H1 (cell line): ENCODE results near the gene TAT. TPM values are rescaled to one million over a fixed set of nuclear protein-coding genes. Genes with fewer than 3 reads are reported as not detected.

ENCODE experiments used
- CTCF ChIA-PET: fragments of 300-600 bp; sonication (Branson Sonifier 250); formaldehyde crosslinking; loops from one replicate; lab custom pipeline; 2021; ENCODE audit not compliant: partially characterized antibody; lab: Charles Lee
- POLR2A ChIA-PET: fragments of 300-600 bp; sonication (Branson Sonifier 250); formaldehyde crosslinking; loops from one replicate; lab custom pipeline; 2021; ENCODE audit warnings: inconsistent platforms; ENCODE audit not compliant: partially characterized antibody; lab: Charles Lee
- DNase-seq, 2 experiments: peaks; one replicate each; pipeline versions ENCODE4 v3.0.0 to v3.0.0-alpha.2; 2010 to 2022; ENCODE audit warnings: low spot score in 2 of 2, low read depth in 1 of 2, mixed read lengths in 1 of 2
- FAIRE-seq: peaks from 2 replicates; lab custom pipeline; 2011; peaks lifted over from hg19 to GRCh38; lab: Jason Lieb, UNC
- H2AFZ ChIP-seq: 2 replicates; pipeline ENCODE4 v1.8.1; 2012; ENCODE audit warnings: low read length, inconsistent platforms
- H2AK5ac ChIP-seq: 2 replicates; pipeline ENCODE4 v1.6.1; 2013; ENCODE audit warnings: low read depth, low read length
- H2BK120ac ChIP-seq: replicated peaks from 2 replicates; pipeline ENCODE3; 2013; ENCODE audit warnings: low read depth, low read length, inconsistent platforms
- H2BK12ac ChIP-seq: 2 replicates; pipeline ENCODE4 v1.6.1; 2013; ENCODE audit warnings: low read depth, low read length
- H2BK15ac ChIP-seq: 2 replicates; pipeline ENCODE4 v1.6.1; 2013; ENCODE audit warnings: low read length
- H2BK20ac ChIP-seq: 2 replicates; pipeline ENCODE4 v1.6.1; 2013; ENCODE audit warnings: low read length
- H2BK5ac ChIP-seq: 2 replicates; pipeline ENCODE4 v1.6.1; 2013; ENCODE audit warnings: low read depth, low read length
- H3K14ac ChIP-seq: 2 replicates; pipeline ENCODE4 v1.6.1; 2013; ENCODE audit warnings: inconsistent platforms; ENCODE audit not compliant: insufficient read length
- H3K18ac ChIP-seq: 2 replicates; pipeline ENCODE4 v1.6.1; 2013; ENCODE audit warnings: low read length; ENCODE audit errors: extremely low read depth
- H3K23ac ChIP-seq: 2 replicates; pipeline ENCODE4 v1.6.1; 2013; ENCODE audit warnings: inconsistent platforms; ENCODE audit not compliant: insufficient read length
- H3K23me2 ChIP-seq: 2 replicates; pipeline ENCODE4 v1.6.1; 2013; ENCODE audit warnings: low read depth, low read length
- H3K27ac ChIP-seq: 2 replicates; pipeline ENCODE4 v1.6.1; 2011; ENCODE audit warnings: low read depth, low read length, inconsistent platforms
- H3K27me3 ChIP-seq, 4 experiments: replicated peaks in 1 of 4; 1 replicate in 1 of 4; 2 replicates in 3 of 4; pipeline versions ENCODE4 v1.6.1 to v1.8.1; 2011 to 2013; ENCODE audit warnings: low read length in 3 of 4, mild to moderate bottlenecking in 3 of 4, inconsistent platforms in 2 of 4, mixed read lengths in 2 of 4, moderate library complexity in 1 of 4; ENCODE audit not compliant: control insufficient read depth in 3 of 4, insufficient read depth in 3 of 4; ENCODE audit errors: extremely low read depth in 1 of 4
- H3K36me3 ChIP-seq, 4 experiments: 2 replicates each; pipeline versions ENCODE4 v1.6.1 to v1.8.1; 2011 to 2013; ENCODE audit warnings: mild to moderate bottlenecking in 4 of 4, low read length in 3 of 4, moderate library complexity in 2 of 4, control low read depth in 1 of 4, inconsistent platforms in 1 of 4; ENCODE audit not compliant: insufficient read depth in 4 of 4, control insufficient read depth in 2 of 4
- H3K4ac ChIP-seq: replicated peaks from 2 replicates; pipeline ENCODE3; 2013; ENCODE audit warnings: low read length, low read depth, mixed read lengths, inconsistent platforms; ENCODE audit not compliant: insufficient read length
- H3K4me1 ChIP-seq, 4 experiments: replicated peaks in 1 of 4; 1 replicate in 1 of 4; 2 replicates in 3 of 4; pipeline versions ENCODE4 v1.6.1 to v1.8.1; 2011 to 2013; ENCODE audit warnings: low read length in 3 of 4, inconsistent platforms in 2 of 4, mixed read lengths in 1 of 4; ENCODE audit not compliant: insufficient read depth in 4 of 4, control insufficient read depth in 3 of 4
- H3K4me2 ChIP-seq, 2 experiments: 2 replicates each; pipeline versions ENCODE4 v1.6.1 to v1.8.1; 2011 to 2013; ENCODE audit warnings: low read depth in 2 of 2, low read length in 2 of 2, control low read depth in 1 of 2, inconsistent platforms in 1 of 2, mild to moderate bottlenecking in 1 of 2; ENCODE audit not compliant: insufficient read depth in 1 of 2
- H3K4me3 ChIP-seq, 4 experiments: fragments of 200-600, 300-600 bp in 1 of 4; sonication (generic), shearing (Covaris generic), sonication (Bioruptor Twin) in 1 of 4; 2 replicates each; pipeline versions ENCODE4 v1.5.1 to v1.8.1; 2011 to 2016; ENCODE audit warnings: low read length in 4 of 4, low read depth in 3 of 4, control low read depth in 2 of 4, inconsistent platforms in 2 of 4, mild to moderate bottlenecking in 2 of 4, mixed read lengths in 1 of 4, moderate library complexity in 1 of 4; ENCODE audit not compliant: insufficient read depth in 2 of 4; ENCODE audit errors: extremely low read depth in 1 of 4
- H3K56ac ChIP-seq: replicated peaks from 2 replicates; pipeline ENCODE3; 2013; ENCODE audit warnings: low read depth, mild to moderate bottlenecking, mixed read lengths, low read length, inconsistent platforms; ENCODE audit not compliant: insufficient read length
- H3K79me1 ChIP-seq: 2 replicates; pipeline ENCODE4 v1.6.1; 2013; ENCODE audit warnings: low read depth, low read length, control low read depth
- H3K79me2 ChIP-seq, 2 experiments: 2 replicates each; pipeline versions ENCODE4 v1.6.1 to v1.8.1; 2012 to 2013; ENCODE audit warnings: low read length in 2 of 2, mild to moderate bottlenecking in 2 of 2, inconsistent platforms in 1 of 2; ENCODE audit not compliant: insufficient read depth in 2 of 2, control insufficient read depth in 1 of 2
- H3K9ac ChIP-seq, 4 experiments: replicated peaks in 1 of 4; 1 replicate in 1 of 4; 2 replicates in 3 of 4; pipeline versions ENCODE4 v1.6.1 to v1.8.1; 2011 to 2013; ENCODE audit warnings: low read depth in 3 of 4, low read length in 3 of 4, control low read depth in 2 of 4, mild to moderate bottlenecking in 2 of 4, moderate library complexity in 2 of 4, inconsistent platforms in 1 of 4; ENCODE audit errors: extremely low read depth in 1 of 4
- H3K9me3 ChIP-seq, 2 experiments: 2 replicates each; pipeline versions ENCODE4 v1.6.1 to v1.8.1; 2012 to 2013; ENCODE audit warnings: mild to moderate bottlenecking in 2 of 2, moderate library complexity in 2 of 2, control low read depth in 1 of 2, inconsistent platforms in 1 of 2, low read depth in 1 of 2, low read length in 1 of 2, mixed read lengths in 1 of 2; ENCODE audit not compliant: insufficient read depth in 2 of 2
- H4K20me1 ChIP-seq, 2 experiments: replicated peaks in 1 of 2; 2 replicates each; pipeline versions ENCODE3 to v1.8.1; 2011 to 2013; ENCODE audit warnings: inconsistent platforms in 2 of 2, low read length in 2 of 2, mild to moderate bottlenecking in 1 of 2; ENCODE audit not compliant: insufficient read depth in 2 of 2, control insufficient read depth in 1 of 2
- H4K5ac ChIP-seq: 2 replicates; pipeline ENCODE4 v1.6.1; 2013; ENCODE audit warnings: low read length, low read depth, mixed read lengths, inconsistent platforms; ENCODE audit not compliant: insufficient read length
- H4K8ac ChIP-seq: 2 replicates; pipeline ENCODE4 v1.8.0; 2013; ENCODE audit warnings: mild to moderate bottlenecking, moderate library complexity, low read length, inconsistent platforms; ENCODE audit not compliant: insufficient read depth; ENCODE audit errors: extremely low read depth
- H4K91ac ChIP-seq: replicated peaks from 2 replicates; pipeline ENCODE3; 2013; ENCODE audit warnings: low read length, mixed read lengths, inconsistent platforms; ENCODE audit not compliant: insufficient read length
- ASH2L ChIP-seq: fragments of 200-600, 300-600 bp; sonication (generic); IDR thresholded peaks from one replicate; pipeline ENCODE4 v1.7.1; 2017; ENCODE audit warnings: low read length
- CHD1 ChIP-seq: IDR thresholded peaks from 2 replicates; pipeline ENCODE4 v1.6.1; 2012; ENCODE audit warnings: low read depth, low read length, improper control_type of control experiment
- CHD2 ChIP-seq: IDR thresholded peaks from 2 replicates; pipeline ENCODE4 v1.6.1; 2012; ENCODE audit warnings: low read length, improper control_type of control experiment
- HDAC2 ChIP-seq, 2 experiments: fragments of 300-600 bp in 1 of 2; sonication (generic) in 1 of 2; IDR thresholded peaks; 2 replicates each; pipeline ENCODE4 v1.6.1; 2011 to 2012; ENCODE audit warnings: low read depth in 2 of 2, low read length in 2 of 2, mild to moderate bottlenecking in 2 of 2, moderate library complexity in 2 of 2, borderline replicate concordance in 1 of 2, inconsistent platforms in 1 of 2
- POLR2A ChIP-seq, 2 experiments: IDR thresholded peaks; 1 replicate in 1 of 2; 2 replicates in 1 of 2; pipeline ENCODE4 v1.6.1; 2011; ENCODE audit warnings: low read depth in 2 of 2, low read length in 2 of 2, mild to moderate bottlenecking in 2 of 2; ENCODE audit errors: control extremely low read depth in 1 of 2
- SAP30 ChIP-seq: fragments of 300-600 bp; sonication (generic); IDR thresholded peaks from 2 replicates; pipeline ENCODE4 v1.7.1; 2012; ENCODE audit warnings: low read length, moderate library complexity, mild to moderate bottlenecking, inconsistent platforms; ENCODE audit not compliant: insufficient read depth, insufficient replicate concordance
- WGBS, 2 experiments: shearing (Covaris generic) in 1 of 2; methylation state at CpG; one replicate each; pipeline versions ENCODE4 v1.1.6 to v1.1.7; 2013 to 2015; ENCODE audit warnings: low lambda C conversion rate in 2 of 2, mixed read lengths in 2 of 2, inconsistent platforms in 1 of 2, low coverage in 1 of 2, missing lambda C conversion rate in 1 of 2; ENCODE audit not compliant: insufficient replicate concordance in 2 of 2, insufficient coverage in 1 of 2, insufficient read length in 1 of 2; ENCODE audit errors: extremely low coverage in 1 of 2, missing lambda C conversion rate in 1 of 2; 5-methylcytosine and 5-hydroxymethylcytosine counted together
- polyA plus RNA-seq, 7 experiments: library from polyadenylated mRNA; depleted of rRNA in 3 of 7; stranded (reverse) in 5 of 7; unstranded in 2 of 7; fragments of >200 nt in 5 of 7; fragments of 200-250 nt in 2 of 7; gene quantifications; 1 replicate in 5 of 7; 2 replicates in 1 of 7; 4 replicates in 1 of 7; pipeline versions ENCODE4 v1.2.1 to v1.2.3, GENCODE V29; 2011 to 2013; ENCODE audit warnings: missing spikeins in 2 of 7, mixed read lengths in 2 of 7
- total RNA-seq: library from RNA; stranded (reverse); fragmentation: NEBNext Ultra II Directional; extraction: Animal tissue kit (Norgen Biotek cat#: 25700); gene quantifications from 2 replicates; pipeline ENCODE4 v1.2.1, GENCODE V29; 2021

The TAT gene
- total and polyA plus RNA-seq, 2 of the 8 experiments (the other 6 are each of a cell fraction or from before 2014, with no cell fraction given) = 0.03 TPM; not detected in 1

DNA sequence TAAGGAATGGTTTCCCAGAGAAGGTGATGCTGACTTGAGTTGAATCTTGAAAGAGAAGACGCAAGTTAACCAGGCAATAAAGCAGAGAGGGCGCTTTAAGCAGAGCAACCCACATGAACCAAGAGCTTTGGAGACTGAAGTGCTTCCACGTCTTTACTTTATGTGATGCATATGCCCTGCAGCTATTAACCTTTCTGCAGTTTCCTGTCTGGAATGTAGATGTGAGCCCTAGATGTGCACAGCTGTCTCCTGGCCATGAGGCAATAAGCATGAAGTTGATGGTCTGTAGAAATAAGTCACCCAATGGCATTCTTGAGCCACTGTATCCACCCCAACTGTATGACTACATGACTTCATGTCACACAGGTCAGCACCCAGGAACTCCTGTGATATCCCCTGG is 56.3 kb downstream of the TAT start:
- H3K79me2 ChIP-seq = no peaks in the 10 kb centered on the region
- no peaks in the 10 kb centered on the region for H4K20me1 ChIP-seq
- no peaks in the 10 kb centered on the region for H3K9me3 ChIP-seq
- no peak overlapping the region for H2BK5ac ChIP-seq
- H3K4me3 ChIP-seq = no peak overlapping the region
- H3K23me2 ChIP-seq = no peaks in the 10 kb centered on the region
- TF ChIP-seq HDAC2 (IDR thresholded peaks at IDR 0.05; ENCODE audit: borderline replicate concordance in 1 of 2, low read depth in 2 of 2, low read length in 2 of 2) (no peak), POLR2A (IDR thresholded peaks at IDR 0.05; ENCODE audit: control extremely low read depth in 1 of 2, low read depth in 2 of 2, low read length in 2 of 2) (no peak), CHD1 (no peak), ASH2L (no peak), CHD2 (no peak), SAP30 (no peak)
- H3K56ac ChIP-seq = no peak overlapping the region
- no peak overlapping the region for H3K23ac ChIP-seq
- ChIA-PET CTCF (interaction anchor here (0.7 to 1.4 kb wide), 11 partner anchors 11 to 104 kb away, joined by 3 to 6 read pairs (median 4); no protein-coding TSS in a partner anchor), POLR2A (no interaction called here)
- no peak overlapping the region for H2BK12ac ChIP-seq
- no peak overlapping the region for H2BK20ac ChIP-seq
- H4K8ac ChIP-seq = no peak overlapping the region
- no peak overlapping the region for H2AFZ ChIP-seq
- H3K27ac ChIP-seq = no peak overlapping the region
- no peaks in the 10 kb centered on the region for H3K36me3 ChIP-seq
- no peaks in the 10 kb centered on the region for H3K79me1 ChIP-seq
- DNase-seq (no peak), FAIRE-seq (no peak)
- no peaks in the 10 kb centered on the region for H3K27me3 ChIP-seq
- H3K4me1 ChIP-seq = peaks cover 0 to 12% (median 7%) of the 10 kb centered on the region in 4 experiments; a peak in 4 of 7 replicates
- H3K4me2 ChIP-seq = no peak overlapping the region
- H3K4ac ChIP-seq = no peak overlapping the region
- H2BK15ac ChIP-seq = no peak overlapping the region
- no peak overlapping the region for H3K14ac ChIP-seq
- no peak overlapping the region; the same call in 1 of the 2 replicates for H2AK5ac ChIP-seq
- H3K9ac ChIP-seq = no peak overlapping the region
- whole genome bisulfite sequencing, 2 experiments = 89% methylated on average over 3 of the region's 3 CpGs; no CpG with 5 or more reads in 1 of the 2 experiments
- no peak overlapping the region for H4K5ac ChIP-seq
- no peak overlapping the region for H3K18ac ChIP-seq
- H2BK120ac ChIP-seq = peak overlapping the region; percentile 24
- H4K91ac ChIP-seq = no peak overlapping the region
